ENCODE data around the gene SYT6. TPM values are rescaled to one million over a fixed set of nuclear protein-coding genes. Genes with fewer than 3 reads are reported as not detected.

The SYT6 gene, protein sequence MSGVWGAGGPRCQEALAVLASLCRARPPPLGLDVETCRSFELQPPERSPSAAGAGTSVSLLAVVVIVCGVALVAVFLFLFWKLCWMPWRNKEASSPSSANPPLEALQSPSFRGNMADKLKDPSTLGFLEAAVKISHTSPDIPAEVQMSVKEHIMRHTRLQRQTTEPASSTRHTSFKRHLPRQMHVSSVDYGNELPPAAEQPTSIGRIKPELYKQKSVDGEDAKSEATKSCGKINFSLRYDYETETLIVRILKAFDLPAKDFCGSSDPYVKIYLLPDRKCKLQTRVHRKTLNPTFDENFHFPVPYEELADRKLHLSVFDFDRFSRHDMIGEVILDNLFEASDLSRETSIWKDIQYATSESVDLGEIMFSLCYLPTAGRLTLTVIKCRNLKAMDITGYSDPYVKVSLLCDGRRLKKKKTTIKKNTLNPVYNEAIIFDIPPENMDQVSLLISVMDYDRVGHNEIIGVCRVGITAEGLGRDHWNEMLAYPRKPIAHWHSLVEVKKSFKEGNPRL
- total RNA-seq (not detected), polyA plus RNA-seq (not detected)

DNA sequence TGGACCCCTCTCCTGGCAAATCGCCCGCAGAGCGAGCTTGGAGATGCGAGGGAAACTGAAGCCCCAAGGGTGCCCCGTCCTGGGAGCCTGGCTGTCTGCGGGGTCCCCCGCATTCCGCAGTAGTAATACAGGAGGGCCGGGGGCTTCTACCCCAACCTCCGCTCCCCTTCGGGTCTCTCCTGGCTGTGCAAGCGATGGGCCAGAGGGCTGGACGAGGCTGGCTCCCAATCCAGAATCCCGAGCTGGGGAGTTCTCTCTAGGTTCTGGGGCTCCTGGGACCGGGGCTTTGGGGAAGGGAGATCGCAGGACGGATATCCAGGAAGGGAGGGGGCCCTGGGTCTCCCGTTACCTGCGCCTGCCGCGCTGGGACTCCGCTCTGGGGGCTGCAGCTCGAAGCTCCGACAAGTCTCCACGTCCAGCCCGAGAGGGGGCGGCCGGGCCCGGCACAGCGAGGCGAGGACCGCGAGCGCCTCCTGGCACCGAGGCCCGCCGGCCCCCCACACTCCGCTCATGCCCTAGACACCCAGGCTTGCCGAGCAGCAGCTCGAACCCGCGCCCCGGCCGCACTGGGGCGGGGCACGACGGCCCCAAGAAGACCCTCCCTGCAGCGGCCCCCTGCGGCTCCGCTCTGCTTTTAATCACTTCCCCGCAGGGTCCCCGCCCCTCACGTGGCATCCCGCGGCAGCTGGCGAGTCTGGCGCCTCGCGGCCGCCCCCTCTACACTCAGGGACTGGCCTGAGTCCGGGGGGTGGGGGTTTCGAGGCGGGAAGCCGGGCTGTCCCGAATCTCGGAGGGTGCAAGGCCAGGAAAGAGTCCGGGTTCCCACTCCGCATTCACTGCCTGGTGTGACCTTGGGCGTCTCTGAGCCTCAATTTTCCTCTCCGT, at the start of gene SYT6:
Gene SYT6 (minus strand): TSS at position 609 of the 885 bp plus-strand sequence. CDS start 97 bp downstream, at position 512.
- ChIA-PET POLR2A (ENCODE audit: partially characterized antibody) (no interaction called here), CTCF (ENCODE audit: partially characterized antibody) (no interaction called here)
- H3K9me3 Mint-ChIP-seq, result peaks cover 0 to 3% (median 0%) of the 10 kb centered on the region in 8 donors
- Histone ChIP-seq H3K4me3 (ENCODE audit: low read length in 2 of 2) (peak within 1 kb of the TSS in 1 of 2 donors; percentile 14), H3K27ac (ENCODE audit: low read depth, low read length) (no peak within 1 kb of the TSS), H3K27me3 (ENCODE audit: insufficient read depth, low read length) (peaks cover 40% of the 10 kb centered on the region), H3K36me3 (ENCODE audit: insufficient read depth, low read length) (no peaks in the 10 kb centered on the region), H3K4me1 (ENCODE audit: insufficient read depth, low read length) (peaks cover 23% of the 10 kb centered on the region), H3K9me3 (ENCODE audit: control insufficient read depth in 1 of 2, low read length in 2 of 2) (no peaks in the 10 kb centered on the region)
- peak within 1 kb of the TSS in 2 of 7 donors; percentile 21 to 23 for H3K27ac Mint-ChIP-seq
- peaks cover 0 to 4% of the 10 kb centered on the region in 2 donors for H3K36me3 Mint-ChIP-seq
- H3K27me3 Mint-ChIP-seq, result peaks cover 49 to 59% of the 10 kb centered on the region in 2 donors
- H3K4me1 Mint-ChIP-seq, result peaks cover 6 to 18% (median 12%) of the 10 kb centered on the region in 4 donors
- intact Hi-C loops (cut with micrococcal nuclease), result no loop called here
- peak within 1 kb of the TSS; percentile 17 to 80 (median 70) for H3K4me3 Mint-ChIP-seq
- DNase-seq, result peak in 2 of 5 donors; percentile 5 to 6

DNA sequence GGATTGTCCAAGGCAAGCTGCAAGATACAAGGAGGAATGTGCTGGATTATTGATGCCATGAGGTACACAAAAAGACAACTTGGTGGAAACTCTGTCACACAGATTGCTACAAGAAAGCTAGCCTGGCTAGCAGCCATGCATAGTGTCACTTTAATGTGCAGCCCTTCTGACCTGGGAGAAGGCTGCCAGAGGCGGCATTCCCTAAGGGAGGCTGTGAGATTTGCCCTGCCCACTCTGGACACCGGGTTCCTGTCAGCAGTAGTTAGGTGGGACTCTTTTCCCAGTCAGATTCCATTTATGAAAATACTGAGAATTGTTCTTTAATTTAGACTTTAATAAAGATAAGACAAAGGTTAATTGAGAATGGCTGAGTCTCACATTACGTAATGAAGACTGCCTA, 47.8 kb upstream of the SYT6 start:
- Histone ChIP-seq H3K36me3 (ENCODE audit: insufficient read depth, low read length) (no peaks in the 10 kb centered on the region), H3K4me1 (ENCODE audit: insufficient read depth, low read length) (no peaks in the 10 kb centered on the region), H3K9me3 (ENCODE audit: control insufficient read depth in 1 of 2, low read length in 2 of 2) (no peaks in the 10 kb centered on the region), H3K27ac (ENCODE audit: low read depth, low read length) (no peak overlapping the region), H3K27me3 (ENCODE audit: insufficient read depth, low read length) (no peaks in the 10 kb centered on the region), H3K4me3 (ENCODE audit: low read length in 2 of 2) (no peak overlapping the region)
- ChIA-PET CTCF (ENCODE audit: partially characterized antibody) (no interaction called here), POLR2A (ENCODE audit: partially characterized antibody) (no interaction called here)
- intact Hi-C loops (cut with micrococcal nuclease), result loop anchor here (2.0 kb wide), 1 partner anchor 13 kb away; no protein-coding TSS in a partner anchor
- peaks cover 12 to 24% of the 10 kb centered on the region in 2 donors for H3K27me3 Mint-ChIP-seq
- peaks cover 0 to 2% (median 0%) of the 10 kb centered on the region in 8 donors for H3K9me3 Mint-ChIP-seq
- H3K4me1 Mint-ChIP-seq, result no peaks in the 10 kb centered on the region
- DNase-seq, result no peak
- H3K4me3 Mint-ChIP-seq, result no peak overlapping the region
- H3K27ac Mint-ChIP-seq, result no peak overlapping the region
- H3K36me3 Mint-ChIP-seq, result no peaks in the 10 kb centered on the region

DNA sequence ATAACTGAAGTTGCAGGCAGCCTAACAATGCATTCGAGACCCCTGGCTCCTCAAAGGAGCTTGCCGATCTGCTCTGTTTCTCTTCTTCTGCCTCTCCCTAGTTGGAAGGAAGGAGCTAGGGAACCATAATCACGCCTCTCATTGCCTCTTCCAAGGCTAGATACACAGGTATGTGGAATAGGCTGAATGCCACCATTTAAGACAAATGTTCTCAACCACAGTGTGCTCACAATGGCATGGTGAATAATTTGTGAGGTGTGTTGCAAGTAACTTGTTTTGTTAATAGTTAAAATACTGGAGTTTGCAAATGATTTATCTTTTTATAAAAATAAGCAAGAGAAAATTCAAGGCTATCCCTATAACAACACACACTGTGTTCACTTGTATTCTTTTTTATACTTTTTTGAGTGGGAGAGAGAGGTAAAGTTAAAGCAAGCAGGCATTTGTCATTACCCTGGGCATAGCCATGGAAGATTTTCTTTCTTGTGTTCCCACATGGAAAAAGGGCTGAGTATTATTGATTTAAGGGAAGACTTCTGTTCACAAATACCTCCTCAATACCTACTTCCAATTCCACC, 45.4 kb upstream of the SYT6 start:
- Histone ChIP-seq H3K9me3 (ENCODE audit: control insufficient read depth in 1 of 2, low read length in 2 of 2) (no peaks in the 10 kb centered on the region), H3K36me3 (ENCODE audit: insufficient read depth, low read length) (no peaks in the 10 kb centered on the region), H3K27ac (ENCODE audit: low read depth, low read length) (no peak overlapping the region), H3K27me3 (ENCODE audit: insufficient read depth, low read length) (no peaks in the 10 kb centered on the region), H3K4me3 (ENCODE audit: low read length in 2 of 2) (no peak overlapping the region), H3K4me1 (ENCODE audit: insufficient read depth, low read length) (no peaks in the 10 kb centered on the region)
- intact Hi-C loops (cut with micrococcal nuclease), result no loop called here
- H3K4me1 Mint-ChIP-seq, result peaks cover 0 to 2% (median 0%) of the 10 kb centered on the region in 4 donors
- CTCF ChIA-PET (ENCODE audit: partially characterized antibody), result interaction anchor here (1.0 kb wide), 1 partner anchor 148 kb away, joined by 3 read pairs; no protein-coding TSS in a partner anchor
- H3K27ac Mint-ChIP-seq, result no peak overlapping the region
- no peaks in the 10 kb centered on the region for H3K36me3 Mint-ChIP-seq
- DNase-seq, result no peak
- peaks cover 0 to 5% (median 0%) of the 10 kb centered on the region in 8 donors for H3K9me3 Mint-ChIP-seq
- H3K27me3 Mint-ChIP-seq, result peaks cover 16 to 34% of the 10 kb centered on the region in 2 donors
- POLR2A ChIA-PET (ENCODE audit: partially characterized antibody), result no interaction called here
- no peak overlapping the region for H3K4me3 Mint-ChIP-seq

DNA sequence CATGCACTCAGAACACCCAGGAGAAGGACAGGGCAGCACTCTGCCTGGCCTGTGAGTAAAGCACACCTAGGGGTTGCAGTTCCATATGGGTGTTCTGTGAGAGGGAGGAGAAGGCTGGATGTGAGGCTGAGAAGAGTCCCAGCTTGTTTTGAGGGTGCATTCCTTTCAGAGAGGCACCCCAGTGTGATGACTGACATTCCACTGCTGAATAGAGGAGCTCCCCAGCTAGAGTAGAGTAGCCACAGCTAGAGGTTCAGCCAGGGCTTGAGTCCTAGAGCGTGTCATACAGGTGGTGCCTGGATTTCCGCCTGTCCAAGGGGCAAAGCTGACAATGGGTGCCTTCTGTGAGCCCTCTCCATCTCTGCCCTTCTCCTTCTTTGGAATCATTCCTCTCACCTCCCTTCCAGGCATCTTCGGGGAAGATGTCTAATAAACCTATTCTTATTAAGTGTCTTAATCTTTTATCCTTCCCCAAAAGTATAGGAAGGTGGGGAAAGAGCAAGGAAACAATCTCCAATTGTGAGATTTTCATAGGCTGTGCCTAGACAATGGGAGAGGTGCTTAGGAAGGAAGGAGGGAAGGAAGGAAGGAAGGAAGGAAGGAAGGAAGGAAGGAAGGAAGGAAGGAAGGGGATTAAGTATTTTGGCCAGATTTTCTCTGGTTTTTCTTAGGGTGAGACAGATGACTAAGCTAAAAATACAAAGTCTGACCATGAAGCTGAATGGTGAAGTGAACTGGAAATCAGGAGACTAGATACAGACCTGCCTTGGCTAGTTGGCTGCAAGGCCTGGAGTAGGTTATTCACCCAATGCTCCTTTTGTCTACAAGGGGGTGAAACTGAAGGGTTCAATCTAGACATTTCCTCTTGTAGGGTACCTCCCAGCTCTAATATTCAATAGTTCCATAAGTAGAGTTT, 43.6 kb upstream of the SYT6 start:
- H3K27ac ChIP-seq (ENCODE audit: low read depth, low read length), result no peak overlapping the region
- H3K4me1 ChIP-seq (ENCODE audit: insufficient read depth, low read length), result no peaks in the 10 kb centered on the region
- no peak overlapping the region for H3K27ac Mint-ChIP-seq
- no peak overlapping the region for H3K4me3 Mint-ChIP-seq
- H3K27me3 ChIP-seq (ENCODE audit: insufficient read depth, low read length), result no peaks in the 10 kb centered on the region
- no peak overlapping the region for H3K4me3 ChIP-seq (ENCODE audit: low read length in 2 of 2)
- H3K9me3 ChIP-seq (ENCODE audit: control insufficient read depth in 1 of 2, low read length in 2 of 2), result no peaks in the 10 kb centered on the region
- no peak for DNase-seq
- H3K9me3 Mint-ChIP-seq, result peaks cover 0 to 6% (median 0%) of the 10 kb centered on the region in 8 donors
- H3K36me3 Mint-ChIP-seq, result no peaks in the 10 kb centered on the region
- peaks cover 19 to 40% of the 10 kb centered on the region in 2 donors for H3K27me3 Mint-ChIP-seq
- intact Hi-C loops (cut with micrococcal nuclease), result no loop called here
- CTCF ChIA-PET (ENCODE audit: partially characterized antibody), result no interaction called here
- no peaks in the 10 kb centered on the region for H3K36me3 ChIP-seq (ENCODE audit: insufficient read depth, low read length)
- peaks cover 0 to 2% (median 0%) of the 10 kb centered on the region in 4 donors for H3K4me1 Mint-ChIP-seq
- POLR2A ChIA-PET (ENCODE audit: partially characterized antibody), result no interaction called here

DNA sequence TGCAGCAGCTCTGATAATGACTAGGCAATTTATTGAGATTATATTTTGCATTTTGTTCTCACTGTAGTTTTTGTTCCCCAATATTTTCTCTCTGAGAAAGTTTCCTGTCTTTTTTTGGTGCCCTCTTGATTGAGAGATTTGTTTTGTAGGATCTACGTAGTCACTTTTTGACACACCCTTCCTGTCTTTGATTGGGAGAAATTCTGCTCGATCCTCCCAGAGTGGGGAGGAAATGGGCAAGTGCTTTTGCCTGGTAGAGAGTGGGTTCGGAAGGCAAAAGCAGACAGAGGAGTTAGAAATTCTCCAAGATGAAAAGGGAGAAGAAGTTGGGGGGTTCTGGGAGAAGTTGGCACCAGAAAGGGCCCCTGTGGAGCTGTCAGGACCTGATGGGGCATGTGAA, 42.1 kb upstream of the SYT6 start:
- H3K4me3 ChIP-seq (ENCODE audit: low read length in 2 of 2), result no peak overlapping the region
- H3K4me3 Mint-ChIP-seq, result no peak overlapping the region
- DNase-seq, result no peak

DNA sequence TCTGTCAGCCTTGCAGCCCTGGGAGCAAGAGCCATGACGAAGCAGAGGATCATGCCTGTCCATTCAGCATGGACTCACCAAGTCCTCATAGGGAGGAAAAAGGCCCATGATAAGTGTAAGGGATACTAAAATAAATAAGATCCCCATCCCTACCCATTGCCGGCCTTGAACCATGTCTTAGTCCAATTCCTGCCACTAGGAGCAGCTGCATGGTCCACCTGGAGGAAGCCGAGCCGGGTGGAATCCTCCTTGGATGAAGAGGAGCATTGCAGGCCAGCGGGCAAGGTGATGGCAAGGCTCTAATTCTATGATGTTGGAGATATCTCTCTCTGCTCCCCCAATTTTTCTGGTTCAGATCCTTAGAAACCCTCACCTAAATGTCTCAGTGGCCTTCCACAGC, 38.7 kb upstream of the SYT6 start:
- Histone ChIP-seq H3K9me3 (ENCODE audit: control insufficient read depth in 1 of 2, low read length in 2 of 2) (no peaks in the 10 kb centered on the region), H3K4me3 (ENCODE audit: low read length in 2 of 2) (no peak overlapping the region)
- CTCF ChIA-PET (ENCODE audit: partially characterized antibody), result no interaction called here

More for the DNA sequence above, 42.1 kb upstream of the SYT6 start:
- Histone ChIP-seq H3K36me3 (ENCODE audit: insufficient read depth, low read length) (no peaks in the 10 kb centered on the region), H3K4me1 (ENCODE audit: insufficient read depth, low read length) (no peaks in the 10 kb centered on the region), H3K27me3 (ENCODE audit: insufficient read depth, low read length) (no peaks in the 10 kb centered on the region), H3K27ac (ENCODE audit: low read depth, low read length) (no peak overlapping the region), H3K9me3 (ENCODE audit: control insufficient read depth in 1 of 2, low read length in 2 of 2) (no peaks in the 10 kb centered on the region)
- Mint-ChIP-seq H3K4me1 (peaks cover 0 to 2% (median 0%) of the 10 kb centered on the region in 4 donors), H3K36me3 (no peaks in the 10 kb centered on the region), H3K9me3 (peaks cover 0 to 6% (median 0%) of the 10 kb centered on the region in 8 donors), H3K27ac (no peak overlapping the region), H3K27me3 (peaks cover 20 to 36% of the 10 kb centered on the region in 2 donors)
- intact Hi-C loops (cut with micrococcal nuclease), result no loop called here
- POLR2A ChIA-PET (ENCODE audit: partially characterized antibody), result no interaction called here
- CTCF ChIA-PET (ENCODE audit: partially characterized antibody), result interaction anchor here (0.8 kb wide), 1 partner anchor 87 kb away, joined by 3 read pairs; no protein-coding TSS in a partner anchor

More for the DNA sequence above, 38.7 kb upstream of the SYT6 start:
- Mint-ChIP-seq H3K27ac (no peak overlapping the region), H3K27me3 (peaks cover 20 to 25% of the 10 kb centered on the region in 2 donors), H3K9me3 (peaks cover 0 to 6% (median 0%) of the 10 kb centered on the region in 8 donors), H3K36me3 (no peaks in the 10 kb centered on the region), H3K4me3 (no peak overlapping the region), H3K4me1 (peaks cover 0 to 2% (median 0%) of the 10 kb centered on the region in 4 donors)
- H3K36me3 ChIP-seq (ENCODE audit: insufficient read depth, low read length), result no peaks in the 10 kb centered on the region
- H3K4me1 ChIP-seq (ENCODE audit: insufficient read depth, low read length), result no peaks in the 10 kb centered on the region
- no peak for DNase-seq
- H3K27ac ChIP-seq (ENCODE audit: low read depth, low read length), result no peak overlapping the region
- no peaks in the 10 kb centered on the region for H3K27me3 ChIP-seq (ENCODE audit: insufficient read depth, low read length)
- POLR2A ChIA-PET (ENCODE audit: partially characterized antibody), result no interaction called here
- intact Hi-C loops (cut with micrococcal nuclease), result no loop called here

Data from CD4-positive, alpha-beta memory T cell (primary cell).